HEK293T (cell line): ENCODE results near the gene SLC38A10.

Experiments
- CTCF ChIA-PET: fragments of 350-600 bp; formaldehyde crosslinking; extraction: SDS; loops from one replicate; lab custom pipeline; 2021; ENCODE audit warnings: antibody characterized with exemption, inconsistent platforms; lab: Yijun Ruan, JAX
- POLR2A ChIA-PET: fragments of 350-600 bp; formaldehyde crosslinking; extraction: SDS; loops from one replicate; lab custom pipeline; 2020; ENCODE audit warnings: antibody characterized with exemption, inconsistent platforms; lab: Yijun Ruan, JAX
- DNase-seq: peaks from one replicate; pipeline ENCODE4 v3.0.0; 2012; ENCODE audit warnings: mixed read lengths; ENCODE audit errors: extremely low spot score
- ARNT ChIP-seq: fragments of 450-650 bp; IDR thresholded peaks from 2 replicates; pipeline ENCODE4 v1.6.1; 2017; ENCODE audit warnings: mild to moderate bottlenecking
- BHLHE40 ChIP-seq: fragments of 450-650 bp; IDR thresholded peaks from 2 replicates; pipeline ENCODE4 v1.6.1; 2016; ENCODE audit warnings: mild to moderate bottlenecking, moderate library complexity, borderline replicate concordance
- CTBP1 ChIP-seq: fragments of 450-650 bp; IDR thresholded peaks from 2 replicates; pipeline ENCODE4 v1.6.1; 2016; ENCODE audit warnings: borderline replicate concordance
- ELF4 ChIP-seq: fragments of 450-650 bp; IDR thresholded peaks from 2 replicates; pipeline ENCODE4 v1.6.1; 2017; ENCODE audit warnings: antibody characterized with exemption
- FOXA1 ChIP-seq: fragments of 450-650 bp; IDR thresholded peaks from 2 replicates; pipeline ENCODE4 v1.6.1; 2016; ENCODE audit warnings: mild to moderate bottlenecking
- FOXK2 ChIP-seq: fragments of 450-650 bp; IDR thresholded peaks from 2 replicates; pipeline ENCODE4 v1.6.1; 2016; ENCODE audit warnings: mild to moderate bottlenecking
- FOXM1 ChIP-seq: fragments of 450-650 bp; IDR thresholded peaks from 2 replicates; pipeline ENCODE4 v1.6.1; 2017; ENCODE audit warnings: mild to moderate bottlenecking, borderline replicate concordance
- HDGF ChIP-seq: fragments of 450-650 bp; IDR thresholded peaks from 2 replicates; pipeline ENCODE4 v1.6.1; 2017; ENCODE audit warnings: antibody characterized with exemption, borderline replicate concordance
- L3MBTL2 ChIP-seq: fragments of 450-650 bp; conservative IDR thresholded peaks from 2 replicates; pipeline ENCODE4 v1.6.1; 2016; ENCODE audit warnings: mild to moderate bottlenecking
- LEF1 ChIP-seq: fragments of 450-650 bp; IDR thresholded peaks from 2 replicates; pipeline ENCODE4 v1.6.1; 2017; ENCODE audit warnings: mild to moderate bottlenecking, borderline replicate concordance
- NFRKB ChIP-seq: fragments of 450-650 bp; IDR thresholded peaks from 2 replicates; pipeline ENCODE4 v1.6.1; 2016; ENCODE audit warnings: mild to moderate bottlenecking, moderate library complexity
- SP1 ChIP-seq: fragments of 450-650 bp; IDR thresholded peaks from 2 replicates; pipeline ENCODE4 v1.6.1; 2017
- SUZ12 ChIP-seq: fragments of 450-650 bp; IDR thresholded peaks from 2 replicates; pipeline ENCODE4 v1.6.1; 2016; ENCODE audit warnings: mild to moderate bottlenecking
- TARDBP ChIP-seq: fragments of 450-650 bp; IDR thresholded peaks from 2 replicates; pipeline ENCODE4 v1.6.1; 2016
- ZNF384 ChIP-seq: fragments of 450-650 bp; IDR thresholded peaks from 2 replicates; pipeline ENCODE4 v1.6.1; 2016
- TF ChIP-seq, protein P1 (sequence below): fragments of 450-650 bp; IDR thresholded peaks from 2 replicates; pipeline ENCODE4 v1.6.1; 2016

The SLC38A10 gene

DNA sequence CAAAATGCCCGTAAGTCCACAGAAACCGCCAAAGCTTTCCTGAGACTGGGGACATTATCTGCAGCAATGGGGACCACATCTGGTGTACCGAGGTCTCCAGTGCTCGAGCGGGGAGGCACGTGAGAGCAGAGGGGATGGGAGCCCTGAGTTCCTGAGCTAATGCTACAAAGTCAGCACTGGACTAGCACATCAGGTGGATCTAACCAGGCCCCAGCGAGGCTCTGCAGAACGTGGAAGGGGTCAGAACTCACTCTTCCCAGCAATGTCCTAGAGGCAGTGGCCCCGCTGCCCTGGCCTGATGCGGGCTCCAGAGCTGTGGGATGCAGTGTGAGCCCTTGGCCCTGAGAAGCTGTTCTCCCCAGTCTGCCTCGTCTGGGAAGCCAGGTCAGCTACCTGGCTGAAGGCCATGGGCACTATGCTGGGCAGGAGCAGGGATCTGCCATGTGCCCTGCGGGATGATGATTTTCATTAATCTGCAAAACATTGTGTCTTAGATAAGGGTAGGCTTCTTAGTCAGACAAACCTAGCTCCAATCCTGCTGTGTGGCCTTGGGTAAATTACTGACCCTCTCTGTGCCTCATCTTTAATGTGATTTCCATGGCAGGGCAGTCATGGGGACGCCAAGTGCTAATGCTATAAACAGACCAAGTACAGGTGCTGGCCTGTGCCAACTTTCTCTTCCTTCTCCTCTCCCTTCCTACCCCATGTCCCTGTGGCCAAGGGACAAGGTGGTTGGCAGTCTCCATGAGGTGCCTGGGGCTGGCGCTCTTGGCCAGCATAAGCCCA is 40.1 kb upstream of the SLC38A10 start:
- TF ChIP-seq HDGF: no peak
- TF ChIP-seq TARDBP: no peak
- no peak for TF ChIP-seq CTBP1
- POLR2A ChIA-PET: interaction anchor here (0.8 to 1.6 kb wide), 2 partner anchors 11 to 40 kb away, joined by 4 to 5 read pairs; partner anchors contain the start of gene SLC38A10
- CTCF ChIA-PET: interaction anchor here (0.7 to 1.2 kb wide), 2 partner anchors 11 to 43 kb away, joined by 3 to 4 read pairs; no protein-coding TSS in a partner anchor
- DNase-seq: no peak

DNA sequence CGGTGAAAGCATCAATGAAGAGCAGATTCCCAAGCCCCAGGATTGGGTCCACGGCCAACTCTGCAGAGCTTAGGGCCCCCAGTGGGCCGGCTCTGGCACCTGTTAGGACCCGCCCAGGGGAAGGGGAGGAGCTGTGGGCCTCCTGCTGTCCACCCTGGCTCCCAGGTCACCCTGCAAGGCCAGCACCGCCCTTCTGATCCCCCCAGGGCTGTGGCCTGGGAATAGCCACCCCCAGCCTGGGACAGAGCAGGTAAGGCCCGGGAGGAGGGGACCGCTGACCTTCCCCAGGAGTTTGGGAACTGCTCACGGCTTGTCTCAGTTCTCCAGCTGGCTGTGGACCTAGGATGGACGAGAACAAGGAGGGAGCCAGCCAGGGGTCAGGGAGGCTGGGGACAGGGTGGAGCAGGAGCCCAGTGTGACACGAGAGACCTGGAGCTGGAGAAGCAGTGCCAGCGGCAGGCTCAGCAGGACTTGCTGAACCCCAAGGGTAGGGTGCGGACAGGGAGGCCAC is 39.3 kb upstream of the SLC38A10 start:
- CTCF ChIA-PET: interaction anchor here (1.2 kb wide), 1 partner anchor 42 kb away, joined by 3 read pairs; no protein-coding TSS in a partner anchor
- DNase-seq: no peak
- POLR2A ChIA-PET: interaction anchor here (0.8 to 1.6 kb wide), 2 partner anchors 11 to 39 kb away, joined by 4 to 5 read pairs; partner anchors contain the start of gene SLC38A10
- no peak for TF ChIP-seq ARNT
- no peak for TF ChIP-seq SUZ12
- TF ChIP-seq LEF1: no peak
- TF ChIP-seq, protein P1, sequence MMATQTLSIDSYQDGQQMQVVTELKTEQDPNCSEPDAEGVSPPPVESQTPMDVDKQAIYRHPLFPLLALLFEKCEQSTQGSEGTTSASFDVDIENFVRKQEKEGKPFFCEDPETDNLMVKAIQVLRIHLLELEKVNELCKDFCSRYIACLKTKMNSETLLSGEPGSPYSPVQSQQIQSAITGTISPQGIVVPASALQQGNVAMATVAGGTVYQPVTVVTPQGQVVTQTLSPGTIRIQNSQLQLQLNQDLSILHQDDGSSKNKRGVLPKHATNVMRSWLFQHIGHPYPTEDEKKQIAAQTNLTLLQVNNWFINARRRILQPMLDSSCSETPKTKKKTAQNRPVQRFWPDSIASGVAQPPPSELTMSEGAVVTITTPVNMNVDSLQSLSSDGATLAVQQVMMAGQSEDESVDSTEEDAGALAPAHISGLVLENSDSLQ: no peak
- no peak for TF ChIP-seq HDGF
- no peak for TF ChIP-seq ZNF384
- no peak for TF ChIP-seq FOXA1
- no peak for TF ChIP-seq BHLHE40
- TF ChIP-seq CTBP1: no peak
- no peak for TF ChIP-seq ELF4
- TF ChIP-seq L3MBTL2: no peak
- TF ChIP-seq FOXK2: no peak
- TF ChIP-seq SP1: no peak
- TF ChIP-seq TARDBP: no peak
- no peak for TF ChIP-seq FOXM1
- no peak for TF ChIP-seq NFRKB

DNA sequence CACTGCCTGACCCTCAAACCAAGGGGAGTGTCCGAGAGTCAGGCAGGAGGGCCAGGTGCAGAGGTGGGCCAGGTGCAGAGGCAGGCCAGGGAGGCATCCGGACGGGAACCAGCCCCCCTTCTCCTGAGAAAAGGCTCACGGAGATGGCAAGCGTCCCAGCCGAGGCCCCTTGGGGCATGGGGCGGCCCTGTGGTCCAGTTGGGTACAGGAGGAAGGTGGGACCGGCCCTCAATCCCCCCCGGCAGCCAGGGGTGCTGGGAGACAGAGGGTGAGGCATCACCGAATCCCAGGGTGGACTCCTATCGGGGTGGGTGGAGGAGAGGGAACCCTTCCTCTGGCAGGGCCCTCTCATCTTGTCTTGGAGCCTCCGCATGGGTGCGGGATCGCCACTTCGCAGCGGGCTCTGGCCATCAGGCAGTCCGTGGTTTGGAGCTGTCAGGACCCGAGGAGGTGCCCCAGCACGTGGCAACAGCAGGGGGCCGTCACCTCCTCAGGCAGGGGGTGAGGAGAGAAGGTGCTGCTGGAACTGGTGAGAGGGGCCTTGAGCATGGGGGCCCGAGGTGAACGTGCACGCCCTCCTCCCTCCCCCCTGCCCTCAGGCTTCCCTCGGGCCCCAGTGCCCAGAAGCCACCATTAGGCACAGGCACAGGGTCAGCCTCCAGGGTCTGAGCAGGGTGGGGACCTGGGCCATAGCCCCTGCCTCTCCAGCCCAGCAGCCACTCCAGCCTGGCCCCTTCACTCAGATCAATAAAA is 38.7 kb upstream of the SLC38A10 start:
- DNase-seq: no peak
- ChIA-PET CTCF (no interaction called here), POLR2A (interaction anchor here (0.8 kb wide), 1 partner anchor 38 kb away, joined by 4 read pairs; the partner anchor contains the start of gene SLC38A10)
- no peak for TF ChIP-seq ZNF384
- TF ChIP-seq FOXM1: no peak

DNA sequence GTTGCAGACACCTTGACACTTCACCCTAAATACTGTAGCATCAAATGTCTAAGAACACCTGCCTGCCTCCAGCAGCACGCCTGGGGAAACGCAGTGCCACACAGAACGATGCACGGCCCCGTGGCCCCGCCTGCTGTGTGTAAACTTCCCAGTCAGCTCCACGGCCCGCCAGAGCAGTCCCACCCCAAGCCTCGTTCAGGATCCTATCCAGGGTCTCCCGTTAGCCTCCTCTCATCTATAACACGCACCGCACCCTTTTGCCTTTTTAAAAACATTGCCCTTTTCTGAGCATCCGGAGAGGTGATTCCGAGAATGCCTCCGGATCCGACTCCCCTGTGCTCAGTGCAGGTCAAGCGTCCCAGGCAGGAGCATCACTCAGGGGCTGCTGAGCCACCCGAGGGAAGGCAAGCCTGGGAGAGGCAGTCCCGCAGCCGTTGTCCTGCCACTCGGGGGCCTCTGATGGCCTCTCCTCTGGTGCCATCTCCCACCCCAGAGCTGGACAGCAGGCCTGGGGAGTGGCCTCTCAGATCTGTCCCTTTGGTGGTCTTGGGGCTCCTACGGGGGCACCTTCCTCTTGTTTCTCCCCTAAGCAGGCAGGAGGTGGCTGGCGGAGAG is 37.9 kb upstream of the SLC38A10 start:
- ChIA-PET POLR2A (no interaction called here), CTCF (no interaction called here)
- DNase-seq: no peak
- TF ChIP-seq CTBP1 (no peak), FOXA1 (no peak), ELF4 (no peak), LEF1 (no peak), ZNF384 (no peak), NFRKB (no peak)
- TF ChIP-seq, protein P1: no peak

DNA sequence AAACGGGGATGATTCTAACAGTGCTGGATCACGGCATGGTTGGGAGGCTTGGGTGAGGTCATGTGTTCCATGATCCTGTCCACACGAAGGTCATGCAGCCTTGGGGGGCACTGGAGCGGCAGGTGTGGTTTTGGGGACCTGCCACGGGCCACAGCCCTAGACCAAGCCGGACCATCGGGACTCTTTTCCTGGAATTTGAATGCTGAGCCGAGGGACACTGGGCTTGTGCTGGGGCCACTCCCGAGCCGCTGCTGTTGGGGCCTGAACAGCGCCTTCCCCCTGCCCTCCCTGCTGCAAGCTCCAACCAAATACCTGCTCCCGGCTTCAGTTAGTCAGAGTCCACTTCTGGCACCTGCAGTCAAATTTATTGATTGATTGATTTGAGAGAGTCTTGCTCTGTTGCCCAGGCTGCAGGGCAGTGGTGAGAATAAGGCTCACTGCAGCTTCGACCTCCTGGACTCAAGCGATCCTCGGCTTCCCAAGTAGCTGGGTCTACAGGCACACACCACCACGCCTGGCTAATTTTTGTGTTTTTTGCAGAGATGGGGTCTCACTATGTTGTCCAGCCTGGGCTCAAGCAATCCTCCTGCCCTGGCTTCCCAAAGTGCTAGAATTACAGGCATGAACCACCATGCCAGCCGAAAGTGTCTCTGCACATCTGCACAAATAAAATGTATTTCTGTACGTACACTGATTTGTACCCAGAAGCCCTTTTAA is 37.2 kb upstream of the SLC38A10 start:
- POLR2A ChIA-PET: no interaction called here
- DNase-seq: no peak
- TF ChIP-seq SP1: no peak
- no peak for TF ChIP-seq FOXM1
- TF ChIP-seq BHLHE40: no peak
- TF ChIP-seq FOXA1: no peak
- no peak for TF ChIP-seq L3MBTL2
- no peak for TF ChIP-seq SUZ12
- TF ChIP-seq ELF4: no peak
- no peak for TF ChIP-seq CTBP1
- no peak for TF ChIP-seq TARDBP
- TF ChIP-seq NFRKB: no peak
- TF ChIP-seq LEF1: no peak
- TF ChIP-seq FOXK2: no peak
- no peak for TF ChIP-seq HDGF
- no peak for TF ChIP-seq ARNT
- TF ChIP-seq ZNF384: no peak
- TF ChIP-seq, protein P1: no peak
- CTCF ChIA-PET: no interaction called here
